Stomach (tissue), 4 donors: ENCODE results near the gene NME7.

Source experiments
- POLR2A ChIP-seq, 4 donors: fragments of 450-650 bp; IDR thresholded peaks; one replicate each; pipeline ENCODE4 v1.6.1; 2016; ENCODE audit warnings: antibody characterized with exemption in 4 of 4, control low read depth in 2 of 4, mild to moderate bottlenecking in 1 of 4, moderate library complexity in 1 of 4
- TF ChIP-seq, protein P1 (sequence below), 7 experiments: fragments of 450-650 bp in 4 of 7; fragments of 200-600 bp in 3 of 7; sonication (generic) in 3 of 7; IDR thresholded peaks; one replicate each; pipeline ENCODE4 v1.5.1; 2016 to 2019; ENCODE audit warnings: antibody characterized with exemption in 7 of 7, control low read depth in 2 of 7, mild to moderate bottlenecking in 1 of 7

DNA sequence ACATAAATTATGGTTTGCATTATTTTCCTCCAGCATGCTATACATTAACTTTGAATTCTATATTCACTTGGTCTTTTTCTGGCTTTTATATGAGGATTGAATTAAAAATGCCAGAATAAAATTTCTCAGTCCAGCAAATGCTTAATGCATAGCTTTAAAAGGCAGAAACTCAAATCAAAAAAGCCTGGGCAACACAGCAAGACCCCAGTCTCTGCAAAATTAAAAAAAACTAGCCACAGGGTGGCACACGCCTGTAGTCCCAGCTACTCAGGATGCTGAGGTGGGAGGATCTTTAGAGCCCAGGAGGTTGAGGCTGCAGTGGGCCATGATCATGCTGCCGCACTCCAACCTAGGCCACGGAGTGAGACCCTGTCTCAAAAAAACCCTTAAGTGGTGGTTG lies 241.3 kb downstream of the NME7 start:
- no peak for TF ChIP-seq POLR2A (IDR thresholded peaks at IDR 0.05)
- TF ChIP-seq, protein P1, sequence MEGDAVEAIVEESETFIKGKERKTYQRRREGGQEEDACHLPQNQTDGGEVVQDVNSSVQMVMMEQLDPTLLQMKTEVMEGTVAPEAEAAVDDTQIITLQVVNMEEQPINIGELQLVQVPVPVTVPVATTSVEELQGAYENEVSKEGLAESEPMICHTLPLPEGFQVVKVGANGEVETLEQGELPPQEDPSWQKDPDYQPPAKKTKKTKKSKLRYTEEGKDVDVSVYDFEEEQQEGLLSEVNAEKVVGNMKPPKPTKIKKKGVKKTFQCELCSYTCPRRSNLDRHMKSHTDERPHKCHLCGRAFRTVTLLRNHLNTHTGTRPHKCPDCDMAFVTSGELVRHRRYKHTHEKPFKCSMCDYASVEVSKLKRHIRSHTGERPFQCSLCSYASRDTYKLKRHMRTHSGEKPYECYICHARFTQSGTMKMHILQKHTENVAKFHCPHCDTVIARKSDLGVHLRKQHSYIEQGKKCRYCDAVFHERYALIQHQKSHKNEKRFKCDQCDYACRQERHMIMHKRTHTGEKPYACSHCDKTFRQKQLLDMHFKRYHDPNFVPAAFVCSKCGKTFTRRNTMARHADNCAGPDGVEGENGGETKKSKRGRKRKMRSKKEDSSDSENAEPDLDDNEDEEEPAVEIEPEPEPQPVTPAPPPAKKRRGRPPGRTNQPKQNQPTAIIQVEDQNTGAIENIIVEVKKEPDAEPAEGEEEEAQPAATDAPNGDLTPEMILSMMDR (IDR thresholded peaks at IDR 0.05): no peak
